Measurements from ENCODE around the gene ADGRG6. TPM values are rescaled to one million over a fixed set of nuclear protein-coding genes. Genes with fewer than 3 reads are reported as not detected.

The ADGRG6 gene
- total RNA-seq, 1 experiment from 2014 or later, result 259 TPM

DNA sequence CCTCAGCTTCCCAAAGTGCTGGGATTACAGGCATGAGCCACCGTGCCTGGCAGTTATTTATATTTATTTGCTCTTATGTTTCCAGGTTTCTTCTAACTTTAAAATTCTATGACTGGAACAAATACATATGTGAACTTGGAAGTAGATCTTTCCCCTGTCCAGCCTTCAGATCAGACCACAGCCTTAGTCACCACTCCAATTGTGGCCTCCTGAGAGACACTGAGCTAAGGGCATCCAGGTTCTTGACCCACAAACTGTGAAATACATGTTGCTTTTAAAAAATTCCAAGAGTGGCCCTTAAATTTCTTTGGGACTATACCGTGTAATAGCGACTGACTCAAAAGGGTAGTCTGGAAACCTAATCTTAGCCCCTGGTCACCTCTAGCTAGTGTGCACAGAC lies 1.5 kb upstream of the ADGRG6 start:
- no peak for DNase-seq (ENCODE audit: low read depth, low spot score)

DNA sequence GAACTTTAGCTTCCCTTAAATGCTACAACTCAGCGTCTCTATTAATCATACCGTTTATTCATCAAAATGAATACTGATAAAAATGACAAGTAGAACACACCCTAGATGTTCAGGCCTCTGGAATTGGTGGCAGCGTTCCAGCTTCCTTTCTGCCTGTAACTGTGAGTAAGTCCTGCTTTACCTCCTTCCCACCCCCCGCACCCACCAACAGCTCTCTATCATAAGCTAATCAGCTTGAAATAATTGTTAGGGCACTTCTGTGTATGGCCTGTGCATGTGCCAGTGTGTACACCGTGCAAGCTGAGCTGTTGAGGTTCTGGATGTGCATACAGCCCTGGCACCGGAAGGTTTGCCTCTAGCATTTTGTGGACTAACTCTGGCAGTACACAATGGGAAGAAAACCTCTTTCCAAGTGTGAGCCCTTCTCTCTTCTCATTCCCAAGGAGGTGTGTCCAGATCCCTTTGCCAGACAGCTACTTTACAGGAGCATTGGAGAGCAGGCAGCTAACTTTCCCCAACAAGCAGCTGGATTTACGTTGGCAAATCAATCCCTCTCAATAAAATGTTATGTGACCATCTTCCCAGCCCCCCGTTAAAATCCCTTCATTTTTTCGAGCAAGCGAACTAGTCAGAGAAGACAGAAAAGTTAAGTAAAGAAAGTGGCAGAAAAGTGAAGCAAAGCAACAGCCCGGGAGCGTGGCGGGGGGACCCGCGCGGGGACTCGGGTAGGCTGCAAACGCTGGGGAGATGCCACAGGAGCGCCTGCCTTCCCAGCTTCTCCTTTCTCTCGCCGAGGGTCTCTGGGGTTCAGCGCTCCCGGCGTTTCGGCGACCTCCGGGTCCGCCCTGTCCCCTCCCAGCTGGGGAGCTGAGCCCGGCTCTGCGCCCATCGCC lies 803 bp upstream of the ADGRG6 start:
- ATAC-seq, result peak; percentile 41
- Histone ChIP-seq H3K27ac (ENCODE audit: low read length) (peak overlapping the region; percentile 100), H3K27me3 (ENCODE audit: control insufficient read depth, insufficient read depth, low read length) (no peaks in the 10 kb centered on the region), H3K36me3 (ENCODE audit: control insufficient read depth, insufficient read depth, low read length) (peaks cover 4% of the 10 kb centered on the region; the same call in 1 of the 2 replicates), H3K4me3 (ENCODE audit: low read depth in 2 of 2, low read length in 2 of 2) (peak overlapping the region; percentile 78 to 85), H3K4me1 (ENCODE audit: control insufficient read depth, insufficient read depth, low read length) (peaks cover 28% of the 10 kb centered on the region), H3K9me3 (ENCODE audit: control insufficient read depth, insufficient read depth, low read depth, low read length) (no peaks in the 10 kb centered on the region; the same call in 1 of the 2 replicates)
- TF ChIP-seq, protein P1, sequence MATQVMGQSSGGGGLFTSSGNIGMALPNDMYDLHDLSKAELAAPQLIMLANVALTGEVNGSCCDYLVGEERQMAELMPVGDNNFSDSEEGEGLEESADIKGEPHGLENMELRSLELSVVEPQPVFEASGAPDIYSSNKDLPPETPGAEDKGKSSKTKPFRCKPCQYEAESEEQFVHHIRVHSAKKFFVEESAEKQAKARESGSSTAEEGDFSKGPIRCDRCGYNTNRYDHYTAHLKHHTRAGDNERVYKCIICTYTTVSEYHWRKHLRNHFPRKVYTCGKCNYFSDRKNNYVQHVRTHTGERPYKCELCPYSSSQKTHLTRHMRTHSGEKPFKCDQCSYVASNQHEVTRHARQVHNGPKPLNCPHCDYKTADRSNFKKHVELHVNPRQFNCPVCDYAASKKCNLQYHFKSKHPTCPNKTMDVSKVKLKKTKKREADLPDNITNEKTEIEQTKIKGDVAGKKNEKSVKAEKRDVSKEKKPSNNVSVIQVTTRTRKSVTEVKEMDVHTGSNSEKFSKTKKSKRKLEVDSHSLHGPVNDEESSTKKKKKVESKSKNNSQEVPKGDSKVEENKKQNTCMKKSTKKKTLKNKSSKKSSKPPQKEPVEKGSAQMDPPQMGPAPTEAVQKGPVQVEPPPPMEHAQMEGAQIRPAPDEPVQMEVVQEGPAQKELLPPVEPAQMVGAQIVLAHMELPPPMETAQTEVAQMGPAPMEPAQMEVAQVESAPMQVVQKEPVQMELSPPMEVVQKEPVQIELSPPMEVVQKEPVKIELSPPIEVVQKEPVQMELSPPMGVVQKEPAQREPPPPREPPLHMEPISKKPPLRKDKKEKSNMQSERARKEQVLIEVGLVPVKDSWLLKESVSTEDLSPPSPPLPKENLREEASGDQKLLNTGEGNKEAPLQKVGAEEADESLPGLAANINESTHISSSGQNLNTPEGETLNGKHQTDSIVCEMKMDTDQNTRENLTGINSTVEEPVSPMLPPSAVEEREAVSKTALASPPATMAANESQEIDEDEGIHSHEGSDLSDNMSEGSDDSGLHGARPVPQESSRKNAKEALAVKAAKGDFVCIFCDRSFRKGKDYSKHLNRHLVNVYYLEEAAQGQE (IDR thresholded peaks at IDR 0.05; ENCODE audit: insufficient read depth in 1 of 2, low read depth in 2 of 2, low read length in 1 of 2), result no peak
- 0 out of 2 replicates have a peak, but pooled peaks have one; percentile 57 for TF ChIP-seq POLR2AphosphoS5 (IDR thresholded peaks at IDR 0.05; ENCODE audit: low read depth, low read length)
- TF ChIP-seq TCF7L2 (IDR thresholded peaks at IDR 0.05; ENCODE audit: low read depth, low read length), result no peak
- intact Hi-C loops (cut with micrococcal nuclease; ENCODE audit: unreplicated experiment), result loop anchor here (10.0 kb wide), 1 partner anchor 146 kb away; no protein-coding TSS in a partner anchor
- DNase-seq (ENCODE audit: low read depth, low spot score), result no peak
- in situ Hi-C loops (cut with HindIII; ENCODE audit: low pct_unique_long_range_greater_than_20kb, low sequenced_read_pairs), result no loop called here
- POLR2A ChIA-PET, result interaction anchor here (0.6 to 1.5 kb wide), 9 partner anchors 9 to 135 kb away, joined by 3 to 9 read pairs (median 4); no protein-coding TSS in a partner anchor
- CTCF ChIA-PET, result interaction anchor here (1.1 to 1.4 kb wide), 2 partner anchors 86 to 145 kb away, joined by 4 to 5 read pairs; no protein-coding TSS in a partner anchor
- BruUV-seq (replicated peaks), result TSS peak; percentile 88

More for the DNA sequence above, 1.5 kb upstream of the ADGRG6 start:
- Histone ChIP-seq H3K36me3 (ENCODE audit: control insufficient read depth, insufficient read depth, low read length) (peaks cover 4% of the 10 kb centered on the region; the same call in 1 of the 2 replicates), H3K4me3 (ENCODE audit: low read depth in 2 of 2, low read length in 2 of 2) (no peak overlapping the region; a peak in 1 of 4 replicates), H3K9me3 (ENCODE audit: control insufficient read depth, insufficient read depth, low read depth, low read length) (no peaks in the 10 kb centered on the region; the same call in 1 of the 2 replicates), H3K27me3 (ENCODE audit: control insufficient read depth, insufficient read depth, low read length) (no peaks in the 10 kb centered on the region), H3K27ac (ENCODE audit: low read length) (peak overlapping the region; percentile 100), H3K4me1 (ENCODE audit: control insufficient read depth, insufficient read depth, low read length) (peaks cover 21% of the 10 kb centered on the region)
- ChIA-PET CTCF (interaction anchor here (0.7 to 1.4 kb wide), 3 partner anchors 24 to 144 kb away, joined by 4 to 6 read pairs (median 4); no protein-coding TSS in a partner anchor), POLR2A (interaction anchor here (0.8 to 1.5 kb wide), 3 partner anchors 10 to 36 kb away, joined by 3 to 4 read pairs (median 4); no protein-coding TSS in a partner anchor)
- intact Hi-C loops (cut with micrococcal nuclease; ENCODE audit: unreplicated experiment) (loop anchor here (10.0 kb wide), 1 partner anchor 146 kb away; no protein-coding TSS in a partner anchor), in situ Hi-C loops (cut with HindIII; ENCODE audit: low pct_unique_long_range_greater_than_20kb, low sequenced_read_pairs) (no loop called here)
- BruUV-seq (replicated peaks), result no TSS peak
- no peak for ATAC-seq
- TF ChIP-seq, protein P1 (IDR thresholded peaks at IDR 0.05; ENCODE audit: insufficient read depth in 1 of 2, low read depth in 2 of 2, low read length in 1 of 2), result no peak
- TF ChIP-seq, protein P2, sequence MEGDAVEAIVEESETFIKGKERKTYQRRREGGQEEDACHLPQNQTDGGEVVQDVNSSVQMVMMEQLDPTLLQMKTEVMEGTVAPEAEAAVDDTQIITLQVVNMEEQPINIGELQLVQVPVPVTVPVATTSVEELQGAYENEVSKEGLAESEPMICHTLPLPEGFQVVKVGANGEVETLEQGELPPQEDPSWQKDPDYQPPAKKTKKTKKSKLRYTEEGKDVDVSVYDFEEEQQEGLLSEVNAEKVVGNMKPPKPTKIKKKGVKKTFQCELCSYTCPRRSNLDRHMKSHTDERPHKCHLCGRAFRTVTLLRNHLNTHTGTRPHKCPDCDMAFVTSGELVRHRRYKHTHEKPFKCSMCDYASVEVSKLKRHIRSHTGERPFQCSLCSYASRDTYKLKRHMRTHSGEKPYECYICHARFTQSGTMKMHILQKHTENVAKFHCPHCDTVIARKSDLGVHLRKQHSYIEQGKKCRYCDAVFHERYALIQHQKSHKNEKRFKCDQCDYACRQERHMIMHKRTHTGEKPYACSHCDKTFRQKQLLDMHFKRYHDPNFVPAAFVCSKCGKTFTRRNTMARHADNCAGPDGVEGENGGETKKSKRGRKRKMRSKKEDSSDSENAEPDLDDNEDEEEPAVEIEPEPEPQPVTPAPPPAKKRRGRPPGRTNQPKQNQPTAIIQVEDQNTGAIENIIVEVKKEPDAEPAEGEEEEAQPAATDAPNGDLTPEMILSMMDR (IDR thresholded peaks at IDR 0.05), result no peak
- no peak for TF ChIP-seq TCF7L2 (IDR thresholded peaks at IDR 0.05; ENCODE audit: low read depth, low read length)
